Measurements from ENCODE around the gene TRAP1.

- TF ChIP-seq CTCF (IDR thresholded peaks at IDR 0.05) (no peak), POLR2AphosphoS5 (IDR thresholded peaks at IDR 0.05; ENCODE audit: low read depth, low read length) (no peak), REST (IDR thresholded peaks at IDR 0.05; ENCODE audit: insufficient read depth in 1 of 2, low read depth in 2 of 2, low read length in 1 of 2) (no peak), TCF7L2 (IDR thresholded peaks at IDR 0.05; ENCODE audit: low read depth, low read length) (no peak), SIN3A (IDR thresholded peaks at IDR 0.05; ENCODE audit: borderline replicate concordance, insufficient read depth, low read depth, low read length) (no peak)
Observed at GRCh38 chr16:3752984-3753383, 35.7 kb upstream of the TRAP1 start.

All from Panc1 (cell line).